Activated CD4-positive, alpha-beta T cell treated with anti-CD3 and anti-CD28 coated beads, Interleukin-2, amount 10 ng/mL, durations not matched to agents 24 days and 14 days (primary cell): Measurements from ENCODE around the gene CBX4. TPM values are rescaled to one million over a fixed set of nuclear protein-coding genes. Genes with fewer than 3 reads are reported as not detected.

Experiments
- DNase-seq: peaks from one replicate; pipeline ENCODE4 v3.0.0; 2022
- H3K27ac Mint-ChIP-seq: one replicate; pipeline ENCODE4 v1.8.0; 2022; ENCODE audit warnings: mild to moderate bottlenecking, mixed read lengths
- H3K27me3 Mint-ChIP-seq: one replicate; pipeline ENCODE4 v1.8.0; 2022; ENCODE audit warnings: mixed read lengths
- H3K36me3 Mint-ChIP-seq: one replicate; pipeline ENCODE4 v1.8.0; 2022; ENCODE audit warnings: low read depth, mild to moderate bottlenecking, mixed read lengths
- H3K4me1 Mint-ChIP-seq: one replicate; pipeline ENCODE4 v1.8.0; 2021; ENCODE audit warnings: mixed read lengths
- H3K4me3 Mint-ChIP-seq: one replicate; pipeline ENCODE4 v1.8.0; 2022; ENCODE audit warnings: mild to moderate bottlenecking, moderate library complexity, mixed read lengths
- H3K9me3 Mint-ChIP-seq: one replicate; pipeline ENCODE4 v1.8.0; 2021; ENCODE audit warnings: mixed read lengths
- intact Hi-C: fragments of 100-400 bp; cut with micrococcal nuclease; formaldehyde crosslinking; loops from one replicate; pipeline ENCODE4 v1.15.1; 2023
- total RNA-seq: library from RNA; stranded (reverse); gene quantifications from 2 replicates; pipeline ENCODE4 v1.2.3, GENCODE V29; 2022

CBX4 gene
- total RNA-seq, 1 donor from 2014 or later, result 19.4 TPM

DNA sequence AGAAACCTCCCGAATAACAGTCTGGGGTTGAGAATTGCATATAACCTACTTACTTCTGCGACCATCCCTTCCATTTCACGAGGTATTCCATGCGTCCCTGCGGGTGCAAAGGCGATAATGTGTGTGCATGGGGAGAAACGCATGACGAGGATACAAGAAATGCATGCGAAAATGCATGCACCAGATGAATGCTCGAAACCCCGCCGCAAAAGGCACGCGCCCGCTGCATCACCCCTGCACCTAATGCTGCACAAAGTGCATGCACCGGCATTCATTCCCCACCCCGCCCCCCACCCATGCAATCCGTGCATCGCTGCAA is 42.8 kb downstream of the CBX4 start:
- no peak for DNase-seq
- H3K4me1 Mint-ChIP-seq, result peaks cover 27% of the 10 kb centered on the region
- peak overlapping the region; percentile 72 for H3K27ac Mint-ChIP-seq
- intact Hi-C loops, result loop anchor here (2.0 to 5.0 kb wide), 4 partner anchors 14 to 241 kb away; partner anchors contain the start of genes CBX2, CCDC40 and TBC1D16
- peaks cover 25% of the 10 kb centered on the region for H3K36me3 Mint-ChIP-seq
- H3K4me3 Mint-ChIP-seq, result peak overlapping the region; percentile 85
- H3K27me3 Mint-ChIP-seq, result peaks cover 37% of the 10 kb centered on the region
- peaks cover 4% of the 10 kb centered on the region for H3K9me3 Mint-ChIP-seq

- no peak for DNase-seq
- Mint-ChIP-seq H3K36me3 (peaks cover 25% of the 10 kb centered on the region), H3K9me3 (peaks cover 4% of the 10 kb centered on the region), H3K27ac (peak overlapping the region; percentile 72), H3K27me3 (peaks cover 38% of the 10 kb centered on the region), H3K4me3 (peak overlapping the region; percentile 85), H3K4me1 (peaks cover 27% of the 10 kb centered on the region)
- intact Hi-C loops, result loop anchor here (2.0 to 5.0 kb wide), 4 partner anchors 15 to 241 kb away; partner anchors contain the start of genes CBX2, CCDC40 and TBC1D16
Observed at GRCh38 chr17:79795795-79796443, 43.3 kb downstream of the CBX4 start.

DNA sequence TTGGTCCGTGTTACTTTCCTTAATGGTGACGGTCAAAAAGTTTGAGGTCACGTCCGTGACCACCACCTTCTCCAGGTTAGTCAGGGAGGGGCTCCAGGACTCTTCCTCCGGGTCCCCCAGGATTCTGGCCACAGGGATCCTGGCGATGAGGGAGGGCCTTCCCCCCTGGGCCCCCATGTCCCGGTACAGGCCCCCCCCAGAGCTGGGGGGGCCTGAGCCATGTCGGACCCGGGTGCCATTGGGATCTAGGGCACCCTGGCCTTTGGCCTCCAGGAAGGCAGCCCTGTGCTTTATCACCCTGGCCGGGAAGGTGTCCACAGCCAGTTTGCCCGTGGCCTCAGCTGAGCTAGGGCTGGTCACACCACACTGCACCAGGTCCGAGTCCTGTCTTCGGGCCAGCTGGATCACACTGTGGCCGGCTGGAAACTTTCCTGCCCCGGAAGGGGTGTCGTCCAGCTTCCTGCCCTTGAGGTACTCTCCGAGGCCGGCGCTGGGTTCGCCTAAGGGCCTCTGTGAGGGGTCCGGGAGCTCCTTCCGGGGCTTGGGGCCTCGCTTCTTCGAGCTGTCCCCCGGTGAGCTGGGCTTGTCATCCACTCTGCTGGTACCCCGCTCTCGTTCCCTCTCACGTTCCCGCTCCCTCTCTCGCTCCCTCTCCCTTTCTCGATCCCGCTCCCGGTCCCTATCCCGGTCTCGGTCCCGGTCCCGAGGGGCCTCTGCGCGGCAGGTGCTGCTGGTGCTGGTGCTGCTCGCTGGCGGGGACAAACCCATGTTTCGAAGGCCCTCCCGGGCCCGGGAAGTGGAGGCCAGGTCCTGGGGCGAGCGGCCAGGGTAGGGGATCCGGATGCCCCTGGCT is 44.4 kb downstream of the CBX4 start:
- no peak for DNase-seq
- Mint-ChIP-seq H3K36me3 (peaks cover 22% of the 10 kb centered on the region), H3K27ac (no peak overlapping the region), H3K4me1 (peaks cover 20% of the 10 kb centered on the region), H3K9me3 (peaks cover 4% of the 10 kb centered on the region), H3K4me3 (no peak overlapping the region), H3K27me3 (peaks cover 37% of the 10 kb centered on the region)
- intact Hi-C loops, result loop anchor here (5.0 kb wide), 3 partner anchors 48 to 242 kb away; partner anchors contain the start of genes CCDC40 and TBC1D16

- H3K4me1 Mint-ChIP-seq, result peaks cover 14% of the 10 kb centered on the region
- intact Hi-C loops, result loop anchor here (5.0 kb wide), 1 partner anchor 47 kb away; no protein-coding TSS in a partner anchor
- H3K36me3 Mint-ChIP-seq, result peaks cover 16% of the 10 kb centered on the region
- H3K27ac Mint-ChIP-seq, result no peak overlapping the region
- H3K27me3 Mint-ChIP-seq, result peaks cover 36% of the 10 kb centered on the region
- no peak for DNase-seq
- no peak overlapping the region for H3K4me3 Mint-ChIP-seq
- peaks cover 4% of the 10 kb centered on the region for H3K9me3 Mint-ChIP-seq
Observed at GRCh38 chr17:79793924-79794304, 45.3 kb downstream of the CBX4 start.

DNA sequence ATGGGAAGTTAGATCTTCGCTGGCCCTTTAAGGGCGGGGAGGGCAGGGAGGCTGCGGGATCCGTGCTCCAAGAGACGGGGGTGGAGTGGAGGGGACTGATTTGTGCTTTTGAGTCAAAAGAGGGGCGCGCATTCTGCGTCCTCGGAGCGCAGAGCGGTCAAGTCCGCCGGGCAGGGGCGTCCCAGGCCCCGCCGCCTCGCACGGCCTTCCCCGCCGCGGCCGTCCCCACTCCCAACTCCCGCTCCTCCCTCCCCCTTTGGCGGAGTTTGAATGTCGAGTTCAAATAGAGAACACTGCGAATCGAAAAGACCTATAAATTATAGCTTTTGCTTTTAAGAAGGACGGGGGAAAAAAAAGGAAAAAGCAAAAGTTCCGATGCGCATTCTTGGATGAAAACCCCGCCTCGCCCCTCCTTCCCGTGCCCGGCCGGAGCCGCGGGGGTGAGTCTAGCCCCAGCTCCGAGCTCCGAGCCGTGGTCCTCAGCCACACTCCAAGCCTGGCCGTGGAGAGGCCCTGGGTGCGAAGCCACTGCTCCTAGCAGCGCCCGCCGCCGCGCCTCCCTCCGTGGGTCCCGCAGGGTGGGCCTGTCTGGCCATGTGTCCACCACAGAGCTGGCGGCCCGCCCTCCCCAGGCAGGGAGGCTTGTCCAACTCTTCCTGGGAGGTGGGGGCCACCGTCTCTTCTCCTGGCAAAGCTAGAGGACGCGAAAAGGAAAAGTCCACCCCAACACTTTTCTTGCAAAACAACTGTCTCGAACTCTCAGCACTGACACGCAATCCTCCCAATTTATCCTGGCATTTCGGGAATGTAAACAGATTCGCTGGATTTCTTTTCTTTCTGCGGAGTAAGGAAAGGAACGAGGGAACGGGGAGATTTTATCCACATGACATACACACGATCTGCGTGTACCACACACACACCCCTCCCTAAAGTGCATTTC is 46.0 kb downstream of the CBX4 start:
- no peak for DNase-seq

DNA sequence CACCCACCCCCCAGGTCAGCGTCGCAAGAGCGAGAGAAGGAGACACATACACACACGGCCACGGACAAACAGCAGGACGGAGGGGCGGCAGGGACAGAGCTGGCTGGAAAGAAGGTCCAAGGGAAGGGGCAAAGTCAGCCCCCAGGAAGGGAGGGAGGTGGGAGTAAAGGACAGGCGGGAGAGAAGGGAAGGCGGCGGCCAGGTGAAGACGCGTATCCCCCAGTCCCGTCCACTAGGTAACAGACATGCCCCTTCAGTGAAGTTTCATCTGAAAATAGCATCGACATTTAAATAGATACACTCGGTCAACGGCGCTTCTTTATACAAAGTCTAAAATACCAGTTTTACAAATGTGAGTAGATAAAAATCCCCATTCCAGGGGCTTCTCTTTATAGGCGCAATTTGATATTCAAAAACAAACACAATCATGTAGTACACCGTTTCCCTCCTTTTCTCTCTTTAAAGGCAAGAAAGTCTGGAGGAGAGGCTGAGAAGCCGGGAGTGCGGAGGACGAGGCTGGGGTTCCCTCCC is 46.8 kb downstream of the CBX4 start:
- no peaks in the 10 kb centered on the region for H3K9me3 Mint-ChIP-seq
- peaks cover 14% of the 10 kb centered on the region for H3K36me3 Mint-ChIP-seq
- no peak overlapping the region for H3K4me3 Mint-ChIP-seq
- peaks cover 12% of the 10 kb centered on the region for H3K4me1 Mint-ChIP-seq
- H3K27me3 Mint-ChIP-seq, result peaks cover 46% of the 10 kb centered on the region
- intact Hi-C loops, result loop anchor here (5.0 kb wide), 1 partner anchor 45 kb away; no protein-coding TSS in a partner anchor
- H3K27ac Mint-ChIP-seq, result no peak overlapping the region
- no peak for DNase-seq

More for the DNA sequence above, 46.0 kb downstream of the CBX4 start:
- Mint-ChIP-seq H3K4me1 (peaks cover 12% of the 10 kb centered on the region), H3K9me3 (no peaks in the 10 kb centered on the region), H3K27me3 (peaks cover 37% of the 10 kb centered on the region), H3K36me3 (peaks cover 14% of the 10 kb centered on the region), H3K4me3 (no peak overlapping the region), H3K27ac (no peak overlapping the region)
- intact Hi-C loops, result loop anchor here (5.0 kb wide), 1 partner anchor 46 kb away; no protein-coding TSS in a partner anchor

DNA sequence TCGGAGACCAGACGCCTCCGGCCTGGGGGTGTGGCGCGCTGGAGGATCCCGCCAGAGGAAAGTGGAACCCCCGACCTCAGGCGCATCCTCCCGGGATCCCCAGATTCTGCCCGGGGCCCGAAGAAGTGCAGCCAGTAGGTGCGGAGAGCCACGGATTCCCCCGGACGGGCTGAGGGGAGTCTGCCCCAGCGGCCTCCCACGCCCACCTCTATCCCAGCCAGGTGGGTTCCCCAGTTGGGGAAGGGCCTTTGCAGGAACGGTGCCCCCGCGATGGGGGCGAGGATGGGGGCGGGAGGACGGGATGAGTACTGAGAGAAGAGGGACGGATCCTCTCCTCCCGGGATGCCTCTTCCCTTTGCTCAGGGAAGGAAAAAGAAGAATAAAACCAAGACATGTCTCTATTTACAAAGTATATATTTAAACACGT is 47.5 kb downstream of the CBX4 start:
- Mint-ChIP-seq H3K36me3 (peaks cover 14% of the 10 kb centered on the region), H3K27me3 (peaks cover 50% of the 10 kb centered on the region), H3K9me3 (no peaks in the 10 kb centered on the region), H3K4me3 (no peak overlapping the region), H3K27ac (no peak overlapping the region), H3K4me1 (peaks cover 9% of the 10 kb centered on the region)
- intact Hi-C loops, result loop anchor here (5.0 kb wide), 1 partner anchor 44 kb away; no protein-coding TSS in a partner anchor
- no peak for DNase-seq

- peaks cover 6% of the 10 kb centered on the region for H3K4me1 Mint-ChIP-seq
- no peak overlapping the region for H3K27ac Mint-ChIP-seq
- intact Hi-C loops, result loop anchor here (5.0 kb wide), 1 partner anchor 44 kb away; no protein-coding TSS in a partner anchor
- peaks cover 54% of the 10 kb centered on the region for H3K27me3 Mint-ChIP-seq
- peaks cover 13% of the 10 kb centered on the region for H3K36me3 Mint-ChIP-seq
- H3K9me3 Mint-ChIP-seq, result no peaks in the 10 kb centered on the region
- H3K4me3 Mint-ChIP-seq, result no peak overlapping the region
- DNase-seq, result no peak
Observed at GRCh38 chr17:79790805-79791734, 48.2 kb downstream of the CBX4 start.

GRCh38 chr17:79789943-79790804 is 49.1 kb downstream of the CBX4 start:
- intact Hi-C loops, result loop anchor here (5.0 kb wide), 1 partner anchor 43 kb away; no protein-coding TSS in a partner anchor
- H3K27ac Mint-ChIP-seq, result no peak overlapping the region
- H3K4me1 Mint-ChIP-seq, result no peaks in the 10 kb centered on the region
- DNase-seq, result peak; percentile 79
- peaks cover 54% of the 10 kb centered on the region for H3K27me3 Mint-ChIP-seq
- H3K4me3 Mint-ChIP-seq, result no peak overlapping the region
- no peaks in the 10 kb centered on the region for H3K9me3 Mint-ChIP-seq
- peaks cover 7% of the 10 kb centered on the region for H3K36me3 Mint-ChIP-seq

GRCh38 chr17:79788989-79789942 is 50.0 kb downstream of the CBX4 start:
- no peak for DNase-seq
- H3K27ac Mint-ChIP-seq, result peak overlapping the region; percentile 25
- peaks cover 52% of the 10 kb centered on the region for H3K27me3 Mint-ChIP-seq
- intact Hi-C loops, result no loop called here
- peaks cover 4% of the 10 kb centered on the region for H3K36me3 Mint-ChIP-seq
- no peaks in the 10 kb centered on the region for H3K4me1 Mint-ChIP-seq
- no peak overlapping the region for H3K4me3 Mint-ChIP-seq
- H3K9me3 Mint-ChIP-seq, result no peaks in the 10 kb centered on the region

DNA sequence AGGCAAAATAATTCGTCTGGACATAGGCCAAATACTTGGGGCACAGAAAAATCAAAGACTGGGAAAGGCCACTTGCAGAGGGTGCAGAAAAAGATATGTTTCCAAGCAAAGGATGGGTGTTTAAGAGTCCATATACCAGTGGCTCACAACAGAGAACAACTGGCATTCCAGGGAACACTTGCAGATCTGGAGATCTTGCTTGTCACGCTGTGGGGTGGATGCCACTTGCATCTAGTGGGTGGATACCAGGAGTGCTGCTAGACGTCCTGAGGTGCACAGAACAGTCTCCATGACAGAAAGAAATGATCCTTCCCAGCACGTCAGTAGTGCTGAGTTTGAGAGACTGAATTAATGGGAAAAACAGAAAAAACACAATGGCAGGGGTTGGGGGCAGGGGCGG is 50.8 kb downstream of the CBX4 start:
- DNase-seq, result no peak
- Mint-ChIP-seq H3K9me3 (no peaks in the 10 kb centered on the region), H3K4me1 (no peaks in the 10 kb centered on the region), H3K27ac (no peak overlapping the region), H3K36me3 (no peaks in the 10 kb centered on the region), H3K4me3 (no peak overlapping the region), H3K27me3 (peaks cover 49% of the 10 kb centered on the region)
- intact Hi-C loops, result no loop called here
